Mucosa of gallbladder (tissue), 1 donor: ENCODE data around the gene CD96. TPM values are rescaled to one million over a fixed set of nuclear protein-coding genes. Genes with fewer than 3 reads are reported as not detected.
A peak's percentile ranks its signal among the peaks of the same experiment; 100 is the strongest.

ENCODE experiments used
- DNase-seq: peaks from one replicate; pipeline ENCODE4 v3.0.0-alpha.2; 2020; ENCODE audit warnings: low spot score
- total RNA-seq: library from RNA; stranded (reverse); gene quantifications from one replicate; pipeline ENCODE4 v1.2.1, GENCODE V29; 2021
- donor health status: DM: no; HTN: no; CAD: no.

Gene CD96
- total RNA-seq, 1 donor from 2014 or later: 7.5 TPM

- no peak for DNase-seq
Measured at GRCh38 chr3:111675846-111676210, 133.8 kb downstream of the CD96 start.

GRCh38 chr3:111676211-111677006, 134.4 kb downstream of the CD96 start:
- peak; percentile 77 for DNase-seq

- no peak for DNase-seq
Measured at GRCh38 chr3:111677007-111677392, 135.0 kb downstream of the CD96 start.

GRCh38 chr3:111681661-111682426, 139.8 kb downstream of the CD96 start:
- no peak for DNase-seq

- DNase-seq: no peak
Measured at GRCh38 chr3:111684640-111685039, 142.6 kb downstream of the CD96 start.

- no peak for DNase-seq
Measured at GRCh38 chr3:111688190-111688800, 146.3 kb downstream of the CD96 start.

- no peak for DNase-seq
Measured at GRCh38 chr3:111690242-111690641, 148.2 kb downstream of the CD96 start.

GRCh38 chr3:111691293-111691909, 149.4 kb downstream of the CD96 start:
- no peak for DNase-seq

- DNase-seq: no peak
Measured at GRCh38 chr3:111692593-111693552, 150.9 kb downstream of the CD96 start.

GRCh38 chr3:111694471-111694870, 152.5 kb downstream of the CD96 start:
- DNase-seq: no peak

- DNase-seq: no peak
Measured at GRCh38 chr3:111695636-111696117, 153.7 kb downstream of the CD96 start.

GRCh38 chr3:111700054-111700453, 158.1 kb downstream of the CD96 start:
- DNase-seq: no peak

GRCh38 chr3:111701292-111701906, 159.4 kb downstream of the CD96 start:
- DNase-seq: no peak

Other genes starting within 250 kb of the CD96 start
- 5.6 TPM for gene ZBED2, start 53.1 kb downstream of the CD96 start, total RNA-seq
- gene PLCXD2, start 132.5 kb downstream of the CD96 start, total RNA-seq: 7.2 TPM